Uterus (tissue), 2 donors: Measurements from ENCODE around the gene RAE1.

ENCODE experiments used
- CTCF ChIP-seq, 4 experiments: fragments of 200-600 bp in 2 of 4; fragments of 450-650 bp in 2 of 4; sonication (generic) in 2 of 4; IDR thresholded peaks; one replicate each; pipeline ENCODE4 v1.5.1; 2016 to 2019; ENCODE audit warnings: antibody characterized with exemption in 4 of 4, mild to moderate bottlenecking in 2 of 4, moderate library complexity in 1 of 4
- POLR2A ChIP-seq, 2 donors: fragments of 450-650 bp; IDR thresholded peaks; one replicate each; pipeline ENCODE4 v1.6.1; 2016; ENCODE audit warnings: antibody characterized with exemption in 2 of 2, mild to moderate bottlenecking in 1 of 2, moderate library complexity in 1 of 2

- TF ChIP-seq CTCF (IDR thresholded peaks at IDR 0.05) (no peak), POLR2A (IDR thresholded peaks at IDR 0.05) (no peak)
Observed at GRCh38 chr20:57352305-57352704, 1.2 kb downstream of the RAE1 start.
